T-helper 2 cell treated with Interferon-gamma antibody and Interleukin-4, amounts not matched to agents 100 ng/mL and 5 ng/mL, for 36 hours (primary cell): ENCODE results near the gene HLA-DOB. TPM values are rescaled to one million over a fixed set of nuclear protein-coding genes. Genes with fewer than 3 reads are reported as not detected.

Experiments
- intact Hi-C: fragments of 100-400 bp; cut with micrococcal nuclease; formaldehyde crosslinking; loops from one replicate; pipeline ENCODE4 v1.15.1; 2023
- total RNA-seq: library from RNA; stranded (reverse); gene quantifications from 2 replicates; pipeline ENCODE4 v1.2.3, GENCODE V29; 2022

The HLA-DOB gene
- total RNA-seq: 6.5 and 6.9 TPM in 2 replicates

GRCh38 chr6:32816746-32817204, at the start of gene HLA-DOB:
Gene HLA-DOB (minus strand): TSS chr6:32817002. CDS start chr6:32816951, 51 bp downstream.
- intact Hi-C loops: no loop called here

- intact Hi-C loops: loop anchor here (5.0 kb wide), 1 partner anchor 39 kb away; no protein-coding TSS in a partner anchor
These were observed 49.1 kb upstream of the HLA-DOB start for GRCh38 chr6:32865724-32866443.

DNA sequence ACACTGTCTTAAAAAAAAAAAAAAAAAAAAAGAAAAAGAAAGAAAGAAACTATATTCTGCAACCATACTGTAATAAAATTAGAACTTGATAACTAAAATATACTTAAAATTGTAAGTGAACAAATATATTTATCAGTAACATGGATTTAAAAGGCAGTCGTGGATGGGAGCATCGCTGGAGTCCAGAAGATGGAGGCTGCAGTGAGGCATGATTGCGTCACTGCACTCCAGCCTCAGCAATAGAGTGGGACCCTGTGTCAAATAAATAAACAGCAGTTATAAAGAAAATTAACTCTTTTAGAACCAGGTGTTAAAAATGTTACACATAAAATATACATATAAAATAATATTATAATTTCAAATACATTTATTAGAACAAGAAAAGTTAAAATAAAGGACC, 45.9 kb upstream of the HLA-DOB start:
- intact Hi-C loops: no loop called here

DNA sequence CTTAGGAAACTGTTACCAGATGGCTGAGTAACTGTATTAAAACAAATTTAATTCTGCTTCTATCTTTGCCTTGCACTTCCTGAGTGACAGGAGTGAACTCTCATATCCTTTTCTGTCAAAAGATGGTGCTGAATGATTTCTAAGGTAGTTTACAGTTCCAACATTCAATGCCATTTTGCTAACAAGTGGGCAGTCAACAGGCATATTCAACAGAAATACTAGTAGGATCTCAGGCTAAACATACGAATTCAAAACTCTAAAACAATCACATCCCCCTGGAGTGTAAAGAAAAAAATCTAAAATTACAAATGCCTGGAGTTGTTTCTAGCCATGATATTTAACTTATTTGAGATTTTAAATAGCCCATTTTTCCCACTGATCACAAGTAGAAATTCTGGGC, 43.9 kb upstream of the HLA-DOB start:
- intact Hi-C loops: no loop called here

DNA sequence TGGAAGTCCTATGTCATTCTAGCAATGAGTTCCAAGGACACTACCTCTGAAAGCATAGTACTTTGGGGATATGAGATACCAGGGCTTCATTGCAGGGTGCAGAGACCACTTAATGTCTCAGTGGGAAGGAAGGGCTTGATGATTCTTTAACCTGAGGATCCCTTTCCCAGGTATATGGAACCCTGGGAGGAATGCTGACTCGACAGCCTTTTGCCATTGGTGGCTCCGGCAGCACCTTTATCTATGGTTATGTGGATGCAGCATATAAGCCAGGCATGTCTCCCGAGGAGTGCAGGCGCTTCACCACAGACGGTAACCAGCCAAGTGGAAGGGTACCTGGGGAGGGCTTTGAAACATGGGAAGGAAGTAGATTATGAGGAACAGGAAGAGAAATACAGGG, 41.4 kb upstream of the HLA-DOB start:
- intact Hi-C loops: loop anchor here (10.0 kb wide), 1 partner anchor 457 kb away; the partner anchor contains the start of genes TAPBP and ZBTB22

DNA sequence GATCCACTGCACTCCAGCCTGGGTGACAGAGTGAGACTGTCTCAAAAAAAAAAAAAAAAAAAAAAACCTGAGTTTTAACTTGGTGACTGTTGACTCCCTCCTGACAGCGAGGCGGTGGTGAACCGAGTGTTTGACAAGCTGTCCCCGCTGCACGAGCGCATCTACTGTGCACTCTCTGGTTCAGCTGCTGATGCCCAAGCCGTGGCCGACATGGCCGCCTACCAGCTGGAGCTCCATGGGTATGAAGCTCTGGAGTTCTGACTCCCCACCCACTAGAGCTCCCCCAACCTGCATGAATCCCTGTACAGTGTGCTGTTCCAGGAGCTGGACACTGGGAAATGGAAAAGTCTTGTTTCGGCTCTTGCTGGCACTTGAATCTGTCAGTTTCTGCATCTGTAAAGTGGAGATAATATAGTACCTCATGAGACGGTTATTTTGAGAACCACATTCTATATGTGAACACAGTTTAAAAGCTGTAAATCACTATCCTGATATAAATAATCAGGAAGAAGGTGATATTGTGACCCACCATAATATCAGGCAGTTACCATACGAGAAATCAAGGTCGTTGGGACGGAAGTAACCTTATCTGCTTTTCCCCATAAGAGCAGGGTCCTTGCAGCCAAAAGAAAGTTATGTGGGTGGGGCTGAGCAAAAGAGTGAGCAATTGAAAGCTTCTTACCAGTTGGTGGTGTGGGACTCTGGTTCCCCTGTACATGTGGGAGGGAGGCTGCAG, 40.5 kb upstream of the HLA-DOB start:
- intact Hi-C loops: loop anchor here (10.0 kb wide), 1 partner anchor 457 kb away; the partner anchor contains the start of genes TAPBP and ZBTB22

GRCh38 chr6:32855467-32856174, 38.8 kb upstream of the HLA-DOB start:
- intact Hi-C loops: loop anchor here (10.0 kb wide), 1 partner anchor 459 kb away; the partner anchor contains the start of genes TAPBP and ZBTB22

- intact Hi-C loops: loop anchor here (1.0 to 10.0 kb wide), 4 partner anchors 16 to 657 kb away; partner anchors contain the start of genes TAP2, TAPBP and ZBTB22
These were observed 37.8 kb upstream of the HLA-DOB start for GRCh38 chr6:32854376-32855178.

GRCh38 chr6:32853541-32854375, 37.0 kb upstream of the HLA-DOB start, which contains the start of the genes PSMB9 and TAP1:
Gene PSMB9 (plus strand): TSS chr6:32854192. CDS start chr6:32854230, 38 bp downstream.
Gene TAP1 (minus strand): TSS chr6:32853704. CDS start chr6:32853636, 68 bp downstream.
- intact Hi-C loops: loop anchor here (1.0 to 10.0 kb wide), 7 partner anchors 9 to 656 kb away; partner anchors contain the start of genes PSMB8, RXRB, SLC39A7 and TAP2

GRCh38 chr6:32852844-32853540, 36.2 kb upstream of the HLA-DOB start:
- intact Hi-C loops: loop anchor here (1.0 to 10.0 kb wide), 5 partner anchors 9 to 656 kb away; partner anchors contain the start of genes PSMB8, RXRB, SLC39A7 and TAPBP

GRCh38 chr6:32852018-32852843, 35.4 kb upstream of the HLA-DOB start:
- intact Hi-C loops: loop anchor here (2.0 to 10.0 kb wide), 3 partner anchors 349 to 655 kb away; partner anchors contain the start of genes RXRB, SLC39A7, TAPBP and ZBTB22

GRCh38 chr6:32851025-32851424, 34.2 kb upstream of the HLA-DOB start:
- intact Hi-C loops: loop anchor here (5.0 to 10.0 kb wide), 2 partner anchors 464 to 654 kb away; partner anchors contain the start of genes TAPBP and ZBTB22

- intact Hi-C loops: no loop called here
These were observed 32.3 kb upstream of the HLA-DOB start for GRCh38 chr6:32849126-32849525.

GRCh38 chr6:32847795-32848194, 31.0 kb upstream of the HLA-DOB start:
- intact Hi-C loops: no loop called here

DNA sequence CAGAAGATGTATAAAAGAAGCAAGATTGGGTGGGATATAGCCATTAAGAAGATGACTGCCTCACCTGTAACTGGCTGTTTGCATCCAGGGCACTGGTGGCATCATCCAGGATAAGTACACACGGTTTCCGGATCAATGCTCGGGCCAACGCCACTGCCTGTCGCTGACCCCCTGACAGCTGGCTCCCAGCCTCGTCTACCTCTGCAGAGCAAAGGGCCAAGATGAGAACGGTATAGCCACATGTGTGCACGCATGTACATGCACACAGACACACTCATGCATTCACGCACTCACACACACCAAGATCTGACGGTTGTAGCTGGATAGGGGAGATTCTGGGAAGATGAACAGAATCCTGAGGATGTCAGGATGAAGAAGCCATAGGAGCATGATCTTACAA, 30.2 kb upstream of the HLA-DOB start:
- intact Hi-C loops: no loop called here

DNA sequence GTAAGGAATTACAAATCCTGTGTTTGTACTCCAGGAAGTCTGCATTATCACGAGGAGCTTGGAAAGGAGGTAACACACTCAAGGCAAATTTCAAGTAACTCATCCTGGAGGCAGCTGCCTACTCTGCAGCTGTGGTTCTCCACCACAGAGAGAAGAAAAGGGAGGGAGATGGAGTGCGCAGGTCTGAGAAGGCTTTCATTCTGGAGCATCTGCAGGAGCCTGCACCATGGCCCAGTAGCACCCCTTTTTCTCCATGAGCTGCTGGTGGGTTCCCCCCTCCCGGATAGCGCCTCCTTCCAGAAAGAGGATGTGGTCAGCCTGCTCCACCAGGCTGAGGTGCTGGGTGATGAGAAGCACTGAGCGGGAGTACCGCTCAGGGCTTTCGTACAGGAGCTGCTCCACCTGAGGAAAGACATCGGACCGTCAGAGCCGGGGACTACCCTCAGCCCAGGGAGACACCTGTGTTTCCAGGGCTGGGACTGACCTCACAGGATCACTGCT, 28.6 kb upstream of the HLA-DOB start:
- intact Hi-C loops: no loop called here

DNA sequence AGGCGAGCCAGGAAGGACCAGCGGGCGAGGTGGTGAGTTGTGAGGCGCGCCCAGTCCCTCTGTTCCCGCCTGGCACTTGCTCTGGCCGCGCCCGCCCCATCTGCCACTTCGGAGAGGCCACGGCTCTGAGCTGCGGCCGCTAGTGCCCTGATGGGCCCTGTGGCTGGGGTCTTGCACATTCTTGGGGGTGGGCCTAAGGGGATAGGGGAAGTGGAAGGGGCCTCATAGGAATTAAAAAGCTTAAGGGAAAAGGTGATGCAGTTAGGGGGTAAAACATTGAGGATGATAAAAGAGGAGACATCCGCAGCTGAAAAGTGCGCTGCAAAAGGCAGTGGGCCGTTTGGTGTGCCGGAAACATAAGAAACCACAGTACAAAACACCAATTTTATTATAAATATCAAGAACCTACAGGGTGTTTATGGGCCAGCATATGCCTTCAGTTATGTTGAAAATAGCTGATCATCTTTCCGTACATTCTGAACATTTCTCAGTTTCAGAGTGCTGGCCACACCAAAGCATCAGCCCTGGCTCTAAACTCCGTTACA, 28.1 kb upstream of the HLA-DOB start:
- intact Hi-C loops: loop anchor here (1.0 to 5.0 kb wide), 3 partner anchors 8 to 668 kb away; partner anchors contain the start of genes AGPAT1, RNF5 and TAP1
